ENCODE results near the gene ETHE1.

DNA sequence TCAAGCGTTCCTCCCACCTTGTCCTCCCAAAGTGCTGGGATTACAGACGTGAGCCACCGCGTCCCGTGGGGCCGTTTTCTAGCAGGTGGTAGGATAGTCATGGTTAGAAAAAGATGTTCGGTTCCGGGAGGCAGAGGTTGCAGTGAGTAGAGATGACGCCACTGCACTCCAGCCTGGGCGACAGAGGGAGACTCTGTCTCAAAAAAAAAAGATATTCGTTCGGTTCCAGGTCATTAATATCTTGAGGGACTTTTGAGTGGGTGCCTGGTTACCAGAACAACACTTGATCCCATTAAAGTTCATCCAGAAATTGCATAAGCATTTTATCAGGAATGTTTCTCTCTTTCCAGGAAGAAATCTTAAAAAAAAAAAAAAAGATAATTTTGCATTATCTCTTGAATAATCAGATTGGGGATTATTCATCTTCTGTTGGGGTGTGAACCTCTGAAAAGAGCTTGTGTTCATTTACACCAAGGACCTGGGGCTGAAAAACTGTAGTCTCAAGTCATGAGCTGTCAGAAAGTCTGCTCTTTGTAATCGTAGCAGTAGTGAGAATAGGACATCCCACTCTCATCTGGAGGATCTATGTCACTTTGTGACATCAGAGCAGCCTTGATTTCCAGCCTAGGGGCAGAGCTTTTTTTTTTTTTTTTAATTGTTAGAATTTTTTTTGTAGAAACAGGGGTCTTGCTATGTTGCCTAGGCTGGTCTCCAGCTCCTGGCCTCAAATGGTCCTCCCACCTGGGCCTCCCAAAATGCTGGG is 1.0 kb upstream of the ETHE1 start:
- TF ChIP-seq, protein P1, sequence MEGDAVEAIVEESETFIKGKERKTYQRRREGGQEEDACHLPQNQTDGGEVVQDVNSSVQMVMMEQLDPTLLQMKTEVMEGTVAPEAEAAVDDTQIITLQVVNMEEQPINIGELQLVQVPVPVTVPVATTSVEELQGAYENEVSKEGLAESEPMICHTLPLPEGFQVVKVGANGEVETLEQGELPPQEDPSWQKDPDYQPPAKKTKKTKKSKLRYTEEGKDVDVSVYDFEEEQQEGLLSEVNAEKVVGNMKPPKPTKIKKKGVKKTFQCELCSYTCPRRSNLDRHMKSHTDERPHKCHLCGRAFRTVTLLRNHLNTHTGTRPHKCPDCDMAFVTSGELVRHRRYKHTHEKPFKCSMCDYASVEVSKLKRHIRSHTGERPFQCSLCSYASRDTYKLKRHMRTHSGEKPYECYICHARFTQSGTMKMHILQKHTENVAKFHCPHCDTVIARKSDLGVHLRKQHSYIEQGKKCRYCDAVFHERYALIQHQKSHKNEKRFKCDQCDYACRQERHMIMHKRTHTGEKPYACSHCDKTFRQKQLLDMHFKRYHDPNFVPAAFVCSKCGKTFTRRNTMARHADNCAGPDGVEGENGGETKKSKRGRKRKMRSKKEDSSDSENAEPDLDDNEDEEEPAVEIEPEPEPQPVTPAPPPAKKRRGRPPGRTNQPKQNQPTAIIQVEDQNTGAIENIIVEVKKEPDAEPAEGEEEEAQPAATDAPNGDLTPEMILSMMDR (IDR thresholded peaks at IDR 0.05): no peak
- no peak for TF ChIP-seq POLR2AphosphoS5 (IDR thresholded peaks at IDR 0.05)
- TF ChIP-seq POLR2A (IDR thresholded peaks at IDR 0.05): no peak
